HG02981 (cell line): Measurements from ENCODE around the gene DPP10.
"Not testable (repeated sequence)": the region's sequence is repeated elsewhere in the genome, so short reads cannot be mapped to it uniquely, and the experiment has no call there.

Experiments used
- ATAC-seq: cut with Tn5 transposase; IDR thresholded peaks from one replicate; pipeline ENCODE4 v1.9.1; 2021; ENCODE audit warnings: mild to moderate bottlenecking, moderate library complexity; ENCODE audit not compliant: unreplicated experiment

DPP10 gene

DNA sequence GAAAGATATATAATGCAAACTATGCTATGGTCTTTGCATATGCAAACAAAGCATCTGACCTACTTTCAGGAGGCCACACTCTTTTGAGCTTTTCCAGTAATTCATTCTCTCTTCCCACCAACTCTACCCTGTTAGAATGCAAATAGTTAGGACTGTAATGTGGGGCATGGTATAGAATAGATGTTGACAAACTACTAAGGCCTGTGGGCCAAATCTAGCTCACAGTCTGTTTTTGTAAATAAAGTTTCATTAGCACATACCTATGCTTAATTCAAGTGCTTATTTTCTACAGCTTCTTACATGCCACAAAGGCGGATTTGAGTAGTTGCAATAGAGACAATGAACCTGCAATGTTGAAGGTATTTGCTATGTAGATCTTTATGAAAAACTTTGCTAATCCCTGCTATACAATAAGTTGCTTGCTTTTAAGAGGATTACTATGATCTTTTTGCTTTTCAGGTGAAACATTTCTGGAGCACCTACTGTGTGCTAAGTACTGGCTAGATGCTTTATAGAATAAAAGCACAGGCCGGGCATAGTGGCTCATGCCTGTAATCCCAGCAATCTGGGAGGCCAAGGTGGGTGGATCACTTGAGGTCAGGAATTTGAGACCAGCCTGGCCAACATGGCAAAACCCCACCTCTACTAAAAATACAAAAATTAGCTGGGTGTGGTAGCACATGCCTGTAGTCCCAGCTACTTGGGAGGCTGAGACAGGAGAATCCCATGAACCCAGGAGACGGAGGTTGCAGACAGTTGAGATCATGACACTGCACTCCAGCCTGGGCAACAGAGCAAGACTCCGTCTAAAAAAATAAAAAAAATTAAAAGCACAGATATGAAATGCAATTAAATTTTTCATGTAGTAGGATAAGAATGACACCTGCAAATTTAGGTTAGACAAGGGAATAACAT lies 267.8 kb downstream of the DPP10 start:
- no peak for ATAC-seq

DNA sequence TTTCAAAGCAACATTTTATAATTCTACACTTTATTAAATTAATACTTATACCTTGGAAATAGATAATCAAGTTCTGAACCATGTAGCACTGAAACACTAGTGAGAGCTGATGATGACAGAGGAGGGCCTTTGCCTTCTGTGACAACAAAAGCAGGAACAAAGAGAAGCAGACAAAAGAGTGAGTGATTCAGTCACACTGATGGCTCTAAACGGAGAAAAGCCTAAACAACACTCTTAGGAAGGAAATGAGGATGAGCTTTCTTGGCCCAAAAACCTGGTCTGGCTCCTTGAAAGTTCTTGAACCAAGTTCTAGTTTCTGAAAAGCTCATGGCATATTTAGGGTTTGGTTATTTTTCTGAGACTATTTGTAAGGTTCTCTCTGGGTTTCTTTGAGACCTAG lies 271.9 kb downstream of the DPP10 start:
- ATAC-seq, result no peak

DNA sequence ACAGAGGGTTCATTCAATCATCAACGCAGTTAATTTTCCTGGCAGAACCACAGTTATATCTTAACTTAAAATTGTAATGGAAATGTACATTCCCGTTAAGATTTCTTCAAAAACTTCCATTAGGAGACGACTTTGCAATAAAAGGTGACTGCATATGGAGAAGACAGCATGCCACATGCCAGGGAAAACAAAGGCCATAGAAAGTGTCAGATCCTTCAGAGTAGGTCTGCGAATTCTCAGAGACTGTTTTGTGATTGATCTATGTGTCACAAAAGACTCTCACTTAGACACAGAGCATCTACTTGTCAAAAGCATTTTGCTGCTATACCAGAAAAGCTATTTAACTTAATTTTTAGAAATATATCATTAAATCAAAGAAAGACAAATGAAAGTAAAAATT lies 274.6 kb downstream of the DPP10 start:
- ATAC-seq, result no peak

DNA sequence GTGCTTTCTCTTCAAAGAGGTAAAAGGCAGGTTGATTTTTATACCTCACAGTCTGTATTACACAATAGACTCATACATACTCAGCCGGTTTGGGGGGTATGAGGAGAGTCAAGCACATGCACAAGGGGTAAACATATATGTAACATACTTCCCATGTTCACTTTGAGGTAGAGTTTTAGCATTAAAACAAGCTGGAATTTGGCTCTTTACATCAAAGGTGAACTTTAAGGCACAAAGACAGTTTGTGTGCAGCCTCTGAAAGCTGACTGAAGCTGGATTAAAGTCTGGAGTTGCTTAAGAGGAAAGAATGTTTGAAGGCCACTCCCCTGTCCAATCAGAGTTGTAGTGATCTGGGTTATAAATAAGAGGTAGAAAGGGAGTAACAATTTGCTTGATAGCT lies 282.0 kb downstream of the DPP10 start:
- ATAC-seq, result no peak

DNA sequence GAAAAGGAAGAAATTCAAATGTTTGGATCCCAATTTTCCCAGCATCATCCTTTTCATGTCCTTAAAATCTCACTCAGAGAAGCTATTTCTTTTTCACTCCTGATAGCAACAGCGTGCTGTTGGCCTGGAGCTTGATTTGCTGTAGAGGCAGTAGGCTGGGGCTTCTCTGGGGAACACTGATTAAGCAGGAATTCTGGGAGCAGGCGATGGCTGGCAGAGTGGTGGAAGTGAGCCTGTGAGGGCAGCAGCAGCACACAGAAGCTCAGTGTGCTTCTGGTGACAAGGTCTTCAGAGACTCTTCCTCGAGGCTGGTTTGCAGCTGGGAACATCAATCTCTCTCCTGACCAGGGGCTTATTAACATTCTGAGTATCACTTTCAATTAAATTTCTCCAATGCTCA lies 284.6 kb downstream of the DPP10 start:
- ATAC-seq, result no peak

- ATAC-seq, result no peak
Observed at GRCh38 chr2:114728372-114728771, 285.9 kb downstream of the DPP10 start.

- ATAC-seq, result no peak
Observed at GRCh38 chr2:114729026-114729425, 286.6 kb downstream of the DPP10 start.

DNA sequence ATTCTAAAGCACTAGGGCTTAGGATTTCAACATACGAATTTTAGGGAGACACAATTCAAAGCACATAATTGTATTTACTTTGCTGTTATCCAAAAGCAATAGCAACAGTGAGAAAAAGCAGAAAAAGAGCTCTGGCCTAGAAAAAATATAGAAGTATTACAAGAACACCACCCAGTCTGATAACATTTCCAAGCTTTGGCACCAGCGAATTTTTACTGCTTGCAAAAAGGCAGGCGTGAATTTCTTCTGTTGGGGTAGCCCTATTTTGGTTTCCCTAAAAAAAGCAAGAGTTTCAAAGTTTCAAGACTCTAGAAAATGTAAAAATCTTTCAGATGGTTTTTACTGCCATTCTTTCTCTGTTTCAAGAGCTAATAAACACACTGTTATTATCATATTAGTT lies 292.7 kb downstream of the DPP10 start:
- ATAC-seq, result no peak

- ATAC-seq, result no peak
Observed at GRCh38 chr2:114742245-114742644, 299.8 kb downstream of the DPP10 start.

GRCh38 chr2:114745700-114746099 lies 303.3 kb downstream of the DPP10 start:
- ATAC-seq, result no peak

- not testable (repeated sequence) for ATAC-seq
Observed at GRCh38 chr2:114748175-114748574, 305.7 kb downstream of the DPP10 start.

DNA sequence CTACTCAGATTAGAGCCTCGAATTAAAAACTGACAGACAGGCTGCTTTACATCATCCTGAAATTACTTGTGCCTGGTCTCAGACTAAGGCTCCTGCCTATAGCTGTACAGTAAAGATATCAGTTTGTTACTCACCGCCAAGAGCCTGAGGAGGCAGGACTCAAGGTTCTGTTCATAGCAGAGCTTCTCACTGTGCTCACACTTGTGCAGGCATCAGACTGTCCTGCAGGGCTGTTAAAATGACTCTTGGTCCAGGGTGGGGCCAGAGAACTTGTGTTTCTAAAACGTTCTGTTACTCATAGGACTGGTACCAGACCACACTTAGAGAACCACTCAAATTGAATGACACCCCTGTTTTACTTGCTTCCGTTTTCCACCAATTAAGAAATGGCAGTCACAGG lies 310.0 kb downstream of the DPP10 start:
- ATAC-seq, result no peak

GRCh38 chr2:114753145-114753544 lies 310.7 kb downstream of the DPP10 start:
- no peak for ATAC-seq

- ATAC-seq, result no peak
Observed at GRCh38 chr2:114754907-114755563, 312.6 kb downstream of the DPP10 start.

DNA sequence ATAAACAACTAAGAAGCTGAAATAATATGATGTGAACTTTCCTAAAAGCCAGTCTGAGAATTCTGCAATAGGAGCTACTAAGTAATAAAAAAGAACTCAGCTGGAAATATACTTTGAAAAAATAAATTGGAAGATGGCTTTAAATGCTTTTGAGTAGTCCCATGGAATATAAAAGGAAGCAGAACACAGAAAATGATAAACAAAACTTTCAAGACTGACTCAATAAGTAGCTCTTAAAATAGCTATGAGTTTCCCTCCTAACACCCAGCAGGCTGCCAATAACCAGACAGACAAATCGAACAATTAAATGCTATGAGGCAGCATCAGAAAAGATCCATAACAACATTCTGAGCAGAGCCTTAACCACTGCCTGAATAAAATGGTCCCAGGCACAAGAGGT lies 319.9 kb downstream of the DPP10 start:
- ATAC-seq, result no peak

DNA sequence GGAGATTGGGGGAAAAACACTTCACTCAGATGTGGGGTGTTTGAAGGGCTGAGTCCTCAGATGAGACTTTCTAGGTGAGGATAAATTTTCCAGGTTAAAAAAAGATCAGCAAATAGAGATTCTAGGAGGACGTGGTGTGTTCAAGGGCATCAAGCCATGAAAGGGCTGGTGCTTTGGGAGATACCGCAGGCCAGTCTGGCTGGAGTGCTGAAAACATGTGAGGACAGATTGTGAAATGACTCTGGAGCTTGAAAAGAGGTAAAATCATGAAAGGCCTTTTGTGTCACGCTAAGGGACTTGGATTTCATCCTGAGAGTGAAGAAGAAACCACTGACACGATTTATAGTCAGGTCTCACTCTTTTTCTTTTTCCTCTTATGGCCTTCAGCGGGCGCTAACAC lies 320.5 kb downstream of the DPP10 start:
- no peak for ATAC-seq

DNA sequence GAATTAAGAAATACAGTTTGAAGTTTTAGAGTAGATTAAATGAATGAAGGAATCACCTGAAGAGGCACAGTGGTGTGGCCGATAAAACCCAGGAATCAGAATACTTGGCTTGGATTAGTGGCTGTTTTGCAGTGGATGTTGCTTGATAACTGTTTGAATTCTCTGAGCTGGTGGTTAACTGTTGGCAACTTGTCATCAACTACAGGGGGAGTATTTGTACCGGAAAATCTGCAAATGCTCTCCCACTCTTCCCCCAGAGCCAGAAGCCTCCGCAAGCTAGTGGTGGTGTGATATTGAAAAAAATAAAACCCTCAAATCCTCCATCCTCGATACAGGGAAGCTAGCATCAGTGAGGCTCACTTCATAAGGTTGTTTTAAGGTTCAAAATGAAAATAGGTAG lies 326.7 kb downstream of the DPP10 start:
- no peak for ATAC-seq

DNA sequence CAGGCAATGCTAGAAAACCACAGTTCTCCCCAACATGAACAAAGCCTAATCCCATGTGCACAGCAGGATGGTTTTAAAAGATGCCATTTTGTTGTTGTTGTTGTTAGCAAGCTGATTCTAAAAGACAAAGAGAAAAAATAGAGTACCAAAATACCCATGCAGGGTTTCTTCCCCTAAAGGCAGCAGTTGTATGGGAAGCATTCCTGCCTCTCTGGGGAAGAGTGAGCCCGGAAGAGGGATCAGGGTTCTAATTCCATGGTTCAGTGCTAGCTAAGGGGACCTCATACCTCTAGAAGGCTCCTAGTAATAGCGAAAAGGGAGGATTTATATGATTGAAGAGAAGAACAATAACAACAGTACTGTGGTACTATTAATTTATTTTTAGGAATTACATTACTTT lies 327.6 kb downstream of the DPP10 start:
- no peak for ATAC-seq

DNA sequence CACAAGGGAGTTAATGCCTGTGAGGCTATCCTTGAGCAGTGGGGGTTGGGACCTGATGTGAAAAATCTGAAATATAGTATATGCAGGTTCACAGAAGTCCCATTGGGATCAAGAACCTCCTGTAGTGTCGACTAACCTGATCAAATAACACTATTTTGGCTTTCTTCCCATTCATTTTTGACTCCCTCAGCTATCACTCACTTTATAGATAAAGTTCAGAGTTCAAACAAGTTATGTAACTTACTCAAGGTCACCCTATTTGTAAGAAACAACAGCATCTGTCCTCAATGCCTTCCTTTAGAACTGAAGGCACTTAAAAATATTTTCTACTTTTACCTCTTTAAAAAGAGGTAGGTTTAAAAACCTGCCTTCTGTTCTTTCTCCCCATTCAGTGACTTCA lies 341.6 kb downstream of the DPP10 start:
- no peak for ATAC-seq

- ATAC-seq, result no peak
Observed at GRCh38 chr2:114784890-114785583, 342.6 kb downstream of the DPP10 start.

DNA sequence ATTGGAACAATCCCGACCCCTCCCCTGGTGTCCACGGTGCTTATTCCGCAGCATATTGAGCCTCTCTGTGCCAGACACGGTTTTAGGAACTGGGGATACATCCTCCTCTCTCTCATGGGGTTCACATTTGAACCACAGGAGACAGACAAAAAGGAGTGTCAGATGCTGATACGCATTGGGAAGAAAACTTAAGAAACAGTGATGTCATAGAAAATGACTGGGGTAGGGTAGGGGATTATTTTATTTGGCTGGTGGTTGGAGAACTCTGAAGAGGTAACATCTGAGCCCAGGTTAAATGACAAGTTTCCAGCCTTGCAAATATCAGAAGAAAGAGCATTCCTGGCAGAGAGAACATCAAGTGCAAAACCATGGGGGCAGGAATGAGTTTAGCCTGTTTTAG lies 344.5 kb downstream of the DPP10 start:
- ATAC-seq, result no peak

- ATAC-seq, result no peak
Observed at GRCh38 chr2:114787486-114787885, 345.0 kb downstream of the DPP10 start.
